Right renal cortex interstitium (tissue), 3 donors: ENCODE results near the gene PCMTD2. TPM values are rescaled to one million over a fixed set of nuclear protein-coding genes. Genes with fewer than 3 reads are reported as not detected.

Experiments used
- DNase-seq, 3 donors: peaks; one replicate each; pipeline ENCODE4 v3.0.0-alpha.2; 2013; ENCODE audit warnings: low read depth in 3 of 3, low spot score in 2 of 3
- polyA plus RNA-seq, 3 donors: library from polyadenylated mRNA; unstranded; fragments of 120-200 nt; gene quantifications; one replicate each; pipeline ENCODE4 v1.2.1, GENCODE V29; 2013; ENCODE audit not compliant: insufficient read length in 3 of 3

The PCMTD2 gene
- polyA plus RNA-seq, 3 donors: 128 to 143 (median 139) TPM

- DNase-seq: no peak
Measured at GRCh38 chr20:64254571-64255360, 782 bp upstream of the PCMTD2 start.

DNA sequence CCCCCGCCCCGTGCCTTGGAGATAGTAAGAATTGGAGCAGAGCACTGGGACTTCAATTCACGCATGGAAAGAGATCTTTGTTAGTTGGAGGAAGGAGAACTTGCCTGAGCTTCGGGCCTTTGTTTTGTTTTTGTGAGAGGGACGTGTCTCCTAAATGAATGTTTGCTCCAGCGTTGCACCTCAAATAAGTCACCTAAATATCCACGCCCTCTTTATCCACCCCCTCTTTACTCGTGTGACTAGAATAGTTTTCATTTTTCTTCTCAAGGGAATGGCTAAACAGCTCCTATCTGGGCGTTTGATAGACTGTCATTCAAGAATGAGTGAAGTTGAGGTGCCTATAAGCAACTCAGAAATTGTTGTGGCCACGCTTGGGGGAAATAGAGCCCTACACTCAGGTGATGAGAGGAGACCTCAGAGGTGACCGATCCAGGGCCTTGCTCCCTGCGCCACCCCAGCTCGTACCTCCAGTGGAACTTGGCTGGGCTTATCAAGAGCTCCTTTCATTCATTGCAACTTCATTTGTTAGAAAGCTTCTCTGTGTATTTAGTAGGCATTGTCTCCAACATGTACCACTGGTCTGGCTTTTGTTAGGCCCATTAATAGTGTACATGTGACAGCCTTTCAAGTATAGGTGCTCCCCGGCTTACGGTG is 861 bp downstream of the PCMTD2 start:
- no peak for DNase-seq

DNA sequence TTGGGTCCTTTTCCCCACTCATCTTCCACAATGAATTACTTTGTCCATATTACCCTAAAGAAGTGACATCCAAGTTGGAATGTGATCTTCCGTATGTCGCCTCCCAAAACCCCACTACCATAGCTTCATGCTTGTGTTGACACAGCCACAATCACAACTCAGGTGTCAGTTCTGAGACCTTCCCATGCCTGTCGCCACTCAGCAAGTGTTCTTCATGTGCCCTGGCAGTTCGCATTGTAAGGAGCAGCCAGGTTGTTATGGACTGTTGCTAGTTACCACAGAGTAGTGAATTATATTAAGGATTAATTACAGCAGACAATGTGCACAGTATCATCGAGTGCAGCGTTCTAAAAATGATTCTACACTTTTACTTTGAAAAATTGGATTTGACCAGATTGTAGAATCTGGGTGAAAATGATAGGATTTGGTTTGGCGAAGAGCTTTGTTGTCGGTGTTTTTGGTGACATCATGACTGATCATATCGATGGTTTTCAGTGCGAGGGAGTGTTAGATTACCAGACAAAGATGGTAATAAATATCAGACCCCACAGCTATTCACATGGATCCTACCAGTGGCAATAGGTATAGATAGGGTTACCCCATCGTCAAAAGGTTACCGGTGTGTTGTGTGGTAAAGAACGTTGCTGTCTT is 1.7 kb downstream of the PCMTD2 start:
- DNase-seq: no peak

GRCh38 chr20:64258071-64258823 is 2.7 kb downstream of the PCMTD2 start:
- DNase-seq: no peak

DNA sequence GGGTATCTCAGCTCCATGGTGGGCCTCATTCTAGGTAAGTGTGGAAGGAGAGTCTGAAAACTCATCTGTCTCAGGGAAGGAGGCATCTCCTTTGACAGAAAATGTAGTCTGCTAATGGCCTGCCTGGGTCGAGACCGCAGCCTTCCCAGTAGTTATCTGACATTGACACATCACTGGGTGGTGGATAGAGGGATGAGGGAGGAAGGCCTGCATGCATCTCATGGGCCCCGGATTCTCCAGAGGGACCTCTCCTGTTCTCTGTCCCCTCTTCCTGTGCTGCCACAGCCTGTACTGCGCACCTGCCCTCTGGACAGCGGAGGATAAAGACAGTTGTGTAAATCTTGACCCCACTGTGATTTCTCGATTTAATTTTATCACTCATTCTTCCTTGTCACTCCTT is 4.7 kb downstream of the PCMTD2 start:
- no peak for DNase-seq

- peak in 2 of 3 donors; percentile 25 to 43 for DNase-seq
Measured at GRCh38 chr20:64261138-64261537, 5.6 kb downstream of the PCMTD2 start.

- no peak for DNase-seq
Measured at GRCh38 chr20:64264091-64264490, 8.5 kb downstream of the PCMTD2 start.

DNA sequence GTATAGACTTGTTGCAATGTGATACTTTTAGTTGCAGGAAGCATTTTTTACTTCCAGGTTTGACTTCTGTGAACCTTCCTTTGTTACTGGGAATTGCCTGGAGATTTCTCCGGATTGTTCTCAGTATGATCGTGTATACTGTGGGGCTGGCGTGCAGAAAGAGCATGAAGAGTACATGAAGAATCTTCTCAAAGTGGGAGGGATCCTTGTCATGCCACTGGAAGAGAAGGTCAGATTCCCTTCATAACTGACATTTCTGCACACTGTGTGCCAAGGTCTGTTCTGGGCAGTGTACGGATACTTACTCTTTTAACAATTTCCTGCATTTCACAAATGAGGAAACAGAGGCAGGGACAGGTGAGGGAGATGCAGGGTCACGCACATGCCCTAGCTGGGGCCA is 9.7 kb downstream of the PCMTD2 start:
- no peak for DNase-seq

DNA sequence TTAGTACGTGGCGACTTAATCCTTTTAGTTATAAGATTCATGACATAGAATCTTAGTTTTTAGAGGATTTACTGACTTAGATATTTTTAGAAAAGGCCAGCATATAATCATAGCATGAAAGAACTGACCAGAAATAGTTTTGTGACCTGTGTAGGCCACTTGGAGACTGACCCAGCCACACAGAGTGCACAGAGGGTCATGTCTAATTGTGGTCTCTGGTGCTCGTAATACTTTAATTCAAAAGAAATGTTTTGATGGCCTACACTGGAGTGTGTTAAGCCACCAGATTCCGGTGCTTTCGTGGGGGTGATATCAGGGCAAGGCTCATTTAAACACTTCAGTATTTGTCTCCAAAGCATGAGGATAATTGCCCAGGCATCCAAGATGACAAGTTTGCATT is 11.4 kb downstream of the PCMTD2 start:
- no peak for DNase-seq

DNA sequence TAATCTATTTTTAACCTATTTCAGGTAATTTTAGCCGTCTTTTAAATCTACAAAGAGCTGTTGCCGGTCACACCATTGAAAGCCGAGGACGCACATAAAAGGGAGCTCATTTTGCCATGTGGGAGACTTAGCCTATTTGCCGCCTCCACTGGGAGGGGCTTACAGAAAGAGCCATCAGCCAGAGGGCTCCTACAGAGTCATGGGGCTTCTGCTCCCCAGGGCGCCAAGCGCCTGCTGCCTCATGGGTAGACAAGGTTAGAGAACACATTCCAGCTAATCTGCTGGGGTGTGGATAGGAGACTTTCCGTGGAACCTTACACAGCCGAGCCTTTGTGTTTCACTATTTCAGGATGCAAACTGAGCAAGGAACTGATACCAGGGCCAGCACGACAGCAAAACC is 12.6 kb downstream of the PCMTD2 start:
- DNase-seq: no peak

DNA sequence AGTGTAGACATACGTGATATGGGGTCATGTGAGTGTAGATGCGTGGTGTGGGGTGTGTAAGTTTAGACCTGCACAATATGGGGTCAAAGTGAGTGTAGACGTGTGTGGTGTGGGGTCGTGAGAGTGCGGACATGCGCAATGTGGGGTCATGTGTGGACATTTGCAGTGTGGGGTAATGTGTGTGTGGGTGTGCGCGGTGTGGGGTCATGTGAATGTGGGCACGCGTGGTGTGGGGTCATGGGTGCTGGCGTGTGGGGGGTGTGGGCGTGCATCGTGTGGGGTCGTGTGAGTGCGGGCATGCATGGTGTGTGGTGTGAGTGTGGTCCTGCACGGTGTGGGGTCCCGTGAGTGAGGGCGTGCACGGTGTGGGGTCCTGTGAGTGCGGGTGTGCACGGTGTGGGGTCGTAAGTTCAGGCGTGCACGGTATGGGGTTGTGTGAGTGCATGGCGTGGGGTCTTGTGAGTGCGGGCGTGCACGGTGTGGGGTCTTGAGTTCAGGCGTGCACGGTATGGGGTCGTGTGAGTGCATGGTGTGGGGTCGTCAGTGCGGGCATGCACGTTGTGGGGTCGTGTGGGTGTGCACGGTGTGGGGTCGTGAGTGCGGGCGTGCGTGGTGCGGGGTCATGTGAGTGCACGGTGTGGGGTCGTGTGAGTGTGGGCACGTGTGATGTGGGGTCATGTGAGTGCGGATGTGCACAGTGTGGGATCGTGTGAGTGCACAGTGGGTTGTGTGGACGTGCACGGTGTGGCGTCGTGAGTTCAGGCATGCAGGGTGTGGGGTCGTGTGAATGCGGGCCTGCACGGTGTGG is 14.3 kb downstream of the PCMTD2 start:
- no peak for DNase-seq

DNA sequence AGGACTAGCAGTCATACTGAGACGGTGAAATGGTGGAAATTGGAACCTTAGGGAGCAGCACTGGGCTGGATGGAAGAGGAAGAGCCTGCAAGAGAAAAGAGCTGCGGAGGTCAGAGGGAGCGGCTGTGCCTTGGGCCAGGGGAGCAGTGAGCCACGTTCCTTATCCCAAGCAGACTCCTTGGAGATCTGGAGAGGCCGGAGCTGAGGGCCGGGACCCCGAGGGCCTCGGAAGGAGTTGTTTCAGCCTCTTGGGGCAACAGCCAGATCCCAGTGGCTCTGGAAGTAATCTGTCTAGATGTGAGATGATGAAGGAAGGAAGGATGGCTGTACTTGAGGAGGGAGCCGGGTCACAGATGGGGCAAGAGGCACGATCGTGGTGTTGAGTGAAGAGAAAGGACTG is 16.1 kb downstream of the PCMTD2 start:
- DNase-seq: no peak

GRCh38 chr20:64273109-64273508 is 17.6 kb downstream of the PCMTD2 start:
- no peak for DNase-seq

GRCh38 chr20:64276817-64277216 is 21.3 kb downstream of the PCMTD2 start:
- DNase-seq: no peak

- no peak for DNase-seq
Measured at GRCh38 chr20:64277571-64278316, 22.2 kb downstream of the PCMTD2 start.

DNA sequence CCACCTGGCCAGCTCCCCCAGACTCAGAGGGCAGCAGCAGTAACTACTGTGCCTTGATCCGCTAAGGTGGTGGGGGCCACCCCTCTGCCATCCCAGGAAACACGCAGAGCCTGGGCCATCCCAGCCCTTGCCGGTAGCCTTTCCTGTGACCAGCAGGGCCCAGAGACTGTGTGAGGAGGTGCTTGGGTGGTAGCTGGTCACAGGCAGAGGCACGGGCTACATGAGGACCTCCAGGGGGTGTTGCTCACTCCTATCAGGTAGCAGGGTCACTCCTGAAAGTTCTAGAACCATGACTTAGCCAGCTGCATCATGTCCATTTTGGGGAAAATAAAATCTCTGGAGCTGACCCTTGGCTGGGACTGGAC is 22.8 kb downstream of the PCMTD2 start:
- DNase-seq: no peak

- DNase-seq: no peak
Measured at GRCh38 chr20:64279826-64280459, 24.4 kb downstream of the PCMTD2 start.

- DNase-seq: no peak
Measured at GRCh38 chr20:64280460-64280843, 24.9 kb downstream of the PCMTD2 start.

- no peak for DNase-seq
Measured at GRCh38 chr20:64283646-64284045, 28.1 kb downstream of the PCMTD2 start.
